Activated gamma-delta T cell treated with anti-CD3 and anti-CD28 coated beads, Interleukin-2, amount 50 U/mL, for 16 hours (primary cell): ENCODE measurements around the gene SHB.

Experiments
- DNase-seq: peaks from one replicate; pipeline ENCODE4 v3.0.0-alpha.2; 2020; ENCODE audit warnings: low read depth

SHB gene

GRCh38 chr9:38068701-38069628 lies at the start of gene SHB:
SHB (minus strand) TSS chr9:38069227; CDS start chr9:38068645, 582 bp downstream.
- DNase-seq: peak; percentile 71

- DNase-seq: no peak
Measured at GRCh38 chr9:38117651-38118050, 48.6 kb upstream of the SHB start.

- no peak for DNase-seq
Measured at GRCh38 chr9:38114905-38115304, 45.9 kb upstream of the SHB start.

- no peak for DNase-seq
Measured at GRCh38 chr9:38112456-38112855, 43.4 kb upstream of the SHB start.

GRCh38 chr9:38112049-38112448 lies 43.0 kb upstream of the SHB start:
- DNase-seq: no peak

GRCh38 chr9:38110476-38110875 lies 41.4 kb upstream of the SHB start:
- no peak for DNase-seq

- DNase-seq: no peak
Measured at GRCh38 chr9:38109601-38110000, 40.6 kb upstream of the SHB start.

GRCh38 chr9:38108326-38108725 lies 39.3 kb upstream of the SHB start:
- no peak for DNase-seq

GRCh38 chr9:38107811-38108304 lies 38.8 kb upstream of the SHB start:
- no peak for DNase-seq

GRCh38 chr9:38107405-38107804 lies 38.4 kb upstream of the SHB start:
- no peak for DNase-seq

GRCh38 chr9:38106488-38106887 lies 37.5 kb upstream of the SHB start:
- no peak for DNase-seq

- DNase-seq: no peak
Measured at GRCh38 chr9:38103340-38103739, 34.3 kb upstream of the SHB start.

- DNase-seq: no peak
Measured at GRCh38 chr9:38101423-38101822, 32.4 kb upstream of the SHB start.

GRCh38 chr9:38096238-38096805 lies 27.3 kb upstream of the SHB start:
- no peak for DNase-seq

GRCh38 chr9:38094165-38094564 lies 25.1 kb upstream of the SHB start:
- no peak for DNase-seq

- DNase-seq: no peak
Measured at GRCh38 chr9:38092656-38093055, 23.6 kb upstream of the SHB start.

- DNase-seq: no peak
Measured at GRCh38 chr9:38092200-38092524, 23.1 kb upstream of the SHB start.

- DNase-seq: no peak
Measured at GRCh38 chr9:38091310-38092199, 22.5 kb upstream of the SHB start.

- no peak for DNase-seq
Measured at GRCh38 chr9:38090170-38090569, 21.1 kb upstream of the SHB start.

GRCh38 chr9:38089387-38090165 lies 20.5 kb upstream of the SHB start:
- no peak for DNase-seq

GRCh38 chr9:38088006-38088925 lies 19.2 kb upstream of the SHB start:
- DNase-seq: peak; percentile 58
